PC-3 (cell line): ENCODE results near the gene SARDH.

Experiments used
- CTCF ChIP-seq: fragments of 300-600 bp; sonication (generic); conservative IDR thresholded peaks from 2 replicates; pipeline ENCODE4 v1.5.1; 2017; ENCODE audit warnings: antibody characterized with exemption, low read depth, mild to moderate bottlenecking, low read length
- EZH2 ChIP-seq: fragments of 300-600 bp; sonication (generic); IDR thresholded peaks from one replicate; pipeline ENCODE4 v1.6.1; 2017; ENCODE audit warnings: antibody characterized with exemption, mild to moderate bottlenecking, low read length; ENCODE audit not compliant: unreplicated experiment
- EZH2phosphoT487 ChIP-seq: fragments of 300-600 bp; sonication (generic); IDR thresholded peaks from 2 replicates; pipeline ENCODE4 v1.6.1; 2018; ENCODE audit warnings: mild to moderate bottlenecking, antibody characterized with exemption, low read length, borderline replicate concordance

GRCh38 chr9:133735415-133735775 is 2.8 kb downstream of the SARDH start:
- no peak for TF ChIP-seq CTCF
- TF ChIP-seq EZH2 = no peak
- TF ChIP-seq EZH2phosphoT487 = no peak
